ENCODE measurements around the gene SYNE1. TPM values are rescaled to one million over a fixed set of nuclear protein-coding genes. Genes with fewer than 3 reads are reported as not detected.

The SYNE1 gene
- total and polyA plus RNA-seq, 10 of the 15 experiments (the other 5 are each of a cell fraction or from before 2014, with no cell fraction given), result 2.3 to 28.7 (median 14.1) TPM

DNA sequence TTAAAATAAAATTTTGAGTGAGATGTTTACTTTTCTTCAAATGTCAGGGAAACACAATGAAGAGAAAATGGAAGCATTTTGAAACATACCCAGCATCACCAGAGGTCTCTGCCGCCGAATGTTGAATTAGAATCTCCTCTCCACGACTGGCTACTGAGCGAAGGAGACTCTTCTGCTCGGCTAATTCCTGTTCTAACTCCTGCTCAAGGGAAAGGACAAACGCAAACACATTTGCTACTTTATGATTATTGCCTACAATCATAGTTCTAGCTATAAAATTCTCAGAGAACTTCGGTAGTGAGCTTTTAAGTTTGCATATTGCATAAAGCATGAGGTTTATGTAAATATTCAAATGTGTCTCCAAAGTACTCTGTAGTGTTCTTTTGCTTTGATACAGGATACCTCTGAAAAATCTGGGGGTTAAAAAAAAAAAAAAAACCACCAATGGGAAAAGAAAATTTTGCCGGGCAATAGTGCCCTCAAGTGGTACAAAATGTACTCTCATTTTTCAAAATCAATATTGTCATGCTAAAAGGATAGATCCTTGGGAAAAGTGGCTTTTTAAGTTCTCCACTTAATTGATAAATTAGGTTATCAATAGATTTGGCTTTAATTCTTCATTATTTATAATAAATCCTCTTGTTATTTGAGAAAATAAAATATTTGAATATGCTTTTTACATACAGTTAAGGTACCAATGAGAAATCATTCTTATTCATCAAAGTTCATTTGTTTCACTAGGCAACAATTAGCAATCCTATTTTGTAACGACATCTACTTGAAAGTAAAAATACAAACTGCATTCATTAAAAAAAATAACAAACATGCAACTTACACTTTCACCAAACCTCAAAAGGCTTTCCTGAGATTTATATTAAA lies 369.0 kb downstream of the SYNE1 start (continued):
- TF ChIP-seq, protein P1, sequence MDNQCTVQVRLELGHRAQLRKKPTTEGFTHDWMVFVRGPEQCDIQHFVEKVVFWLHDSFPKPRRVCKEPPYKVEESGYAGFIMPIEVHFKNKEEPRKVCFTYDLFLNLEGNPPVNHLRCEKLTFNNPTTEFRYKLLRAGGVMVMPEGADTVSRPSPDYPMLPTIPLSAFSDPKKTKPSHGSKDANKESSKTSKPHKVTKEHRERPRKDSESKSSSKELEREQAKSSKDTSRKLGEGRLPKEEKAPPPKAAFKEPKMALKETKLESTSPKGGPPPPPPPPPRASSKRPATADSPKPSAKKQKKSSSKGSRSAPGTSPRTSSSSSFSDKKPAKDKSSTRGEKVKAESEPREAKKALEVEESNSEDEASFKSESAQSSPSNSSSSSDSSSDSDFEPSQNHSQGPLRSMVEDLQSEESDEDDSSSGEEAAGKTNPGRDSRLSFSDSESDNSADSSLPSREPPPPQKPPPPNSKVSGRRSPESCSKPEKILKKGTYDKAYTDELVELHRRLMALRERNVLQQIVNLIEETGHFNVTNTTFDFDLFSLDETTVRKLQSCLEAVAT (IDR thresholded peaks at IDR 0.05), result no peak

DNA sequence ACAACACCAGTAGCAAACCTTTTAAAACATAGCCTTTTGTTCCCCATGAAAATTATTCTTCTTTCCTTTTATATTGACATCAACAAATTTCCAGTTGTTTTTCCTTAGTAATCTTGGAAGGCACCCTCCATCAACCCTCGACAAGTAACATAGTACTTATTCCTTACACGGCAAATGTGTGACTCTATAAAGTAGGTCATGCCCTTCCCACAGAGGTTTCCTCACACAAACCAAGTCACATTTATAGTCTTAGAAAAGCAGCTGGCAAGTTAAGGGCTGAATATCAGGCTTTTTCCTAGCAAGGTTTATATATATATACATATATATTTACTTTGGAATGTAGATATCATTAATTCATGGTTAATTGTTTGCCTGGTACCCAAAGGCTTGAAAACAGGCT lies 371.5 kb downstream of the SYNE1 start:
- no peaks in the 10 kb centered on the region for H3K79me2 ChIP-seq (ENCODE audit: control insufficient read depth, insufficient read depth, low read length)
- peaks cover 0 to 5% of the 10 kb centered on the region in 2 experiments; a peak in 3 of 4 replicates for H3K36me3 ChIP-seq (ENCODE audit: control insufficient read depth in 2 of 2, insufficient read depth in 2 of 2, low read length in 1 of 2)
- H3K9me3 ChIP-seq (replicated peaks; ENCODE audit: control insufficient read depth, insufficient read depth, low read length), result peaks cover 1% of the 10 kb centered on the region; the same call in 2 of the 3 replicates
- intact Hi-C loops (cut with micrococcal nuclease; ENCODE audit: unreplicated experiment) (loop anchor here (5.0 to 10.0 kb wide), 2 partner anchors 143 to 821 kb away; no protein-coding TSS in a partner anchor), in situ Hi-C loops (cut with MboI) (loop anchor here (5.0 kb wide), 1 partner anchor 503 kb away; no protein-coding TSS in a partner anchor)
- ATAC-seq (no peak), DNase-seq (ENCODE audit: low read depth, low spot score) (no peak), FAIRE-seq (no peak)
- no peak overlapping the region for H3K4me3 ChIP-seq
- ChIA-PET SMC1A (ENCODE audit: uncharacterized antibody, unreplicated experiment) (interaction anchor here (0.8 to 1.3 kb wide), 3 partner anchors 141 to 575 kb away, joined by 3 to 8 read pairs (median 3); no protein-coding TSS in a partner anchor), RAD21 (ENCODE audit: unreplicated experiment) (interaction anchor here (1.7 kb wide), 1 partner anchor 575 kb away, joined by 8 read pairs; no protein-coding TSS in a partner anchor), CTCF (interaction anchor here (0.9 to 1.7 kb wide), 4 partner anchors 500 to 589 kb away, joined by 3 to 5 read pairs (median 4); no protein-coding TSS in a partner anchor), POLR2A (no interaction called here)
- H3K27me3 ChIP-seq (replicated peaks in 1 of 2; ENCODE audit: control insufficient read depth in 2 of 2, insufficient read depth in 2 of 2, low read length in 1 of 2), result no peaks in the 10 kb centered on the region
- TF ChIP-seq GABPA (IDR thresholded peaks at IDR 0.05; ENCODE audit: low read depth) (no peak), CHD2 (IDR thresholded peaks at IDR 0.05; ENCODE audit: borderline replicate concordance, low read depth, low read length) (no peak), RBBP5 (conservative IDR thresholded peaks at IDR 0.05) (no peak), NBN (IDR thresholded peaks at IDR 0.05) (no peak), TCF3 (IDR thresholded peaks at IDR 0.05; ENCODE audit: borderline replicate concordance, insufficient read depth, low read depth, low read length) (no peak), LARP7 (IDR thresholded peaks at IDR 0.05) (no peak), POU2F2 (IDR thresholded peaks at IDR 0.05; ENCODE audit: borderline replicate concordance, low read depth, low read length) (no peak), MEF2B (IDR thresholded peaks at IDR 0.05; ENCODE audit: partially characterized antibody, poor library complexity, severe bottlenecking) (no peak)
- TF ChIP-seq, protein P2, sequence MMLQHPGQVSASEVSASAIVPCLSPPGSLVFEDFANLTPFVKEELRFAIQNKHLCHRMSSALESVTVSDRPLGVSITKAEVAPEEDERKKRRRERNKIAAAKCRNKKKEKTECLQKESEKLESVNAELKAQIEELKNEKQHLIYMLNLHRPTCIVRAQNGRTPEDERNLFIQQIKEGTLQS (IDR thresholded peaks at IDR 0.05; ENCODE audit: borderline replicate concordance, extremely low read depth, low read depth, low read length), result no peak
- no TSS peak for BruUV-seq (replicated peaks)
- WGBS (ENCODE audit: insufficient coverage, insufficient replicate concordance, low lambda C conversion rate, missing lambda C conversion rate), result 50% methylated on average over 2 of the region's 2 CpGs
- no peak overlapping the region for H3K4me2 ChIP-seq (ENCODE audit: control insufficient read depth, insufficient read depth)
- H3K4me1 ChIP-seq (ENCODE audit: control insufficient read depth, insufficient read depth, low read length), result no peaks in the 10 kb centered on the region
- H3K9ac ChIP-seq (ENCODE audit: control insufficient read depth, insufficient read depth, low read length), result no peak overlapping the region
- H3K27ac ChIP-seq (ENCODE audit: control insufficient read depth, insufficient read depth), result no peak overlapping the region
- no peaks in the 10 kb centered on the region for H4K20me1 ChIP-seq (ENCODE audit: control insufficient read depth, insufficient read depth)
- H2AFZ ChIP-seq (ENCODE audit: control insufficient read depth, low read depth, low read length), result no peak overlapping the region
